Liver (tissue), 9 donors: ENCODE measurements around the gene HACD4. TPM values are rescaled to one million over a fixed set of nuclear protein-coding genes. Genes with fewer than 3 reads are reported as not detected.

Source experiments
- DNase-seq: peaks from one replicate; pipeline ENCODE4 v3.0.0-alpha.2; 2017; ENCODE audit warnings: low spot score
- H3K27ac ChIP-seq, 2 donors: one replicate each; pipeline ENCODE4 v1.7.0; 2013; ENCODE audit warnings: inconsistent platforms in 2 of 2, low read length in 2 of 2, control low read depth in 1 of 2, low read depth in 1 of 2, mild to moderate bottlenecking in 1 of 2
- H3K27me3 ChIP-seq, 4 donors: one replicate each; pipeline versions ENCODE4 v1.6.1 to v1.7.0; 2013; ENCODE audit warnings: low read length in 3 of 4, inconsistent platforms in 1 of 4, mild to moderate bottlenecking in 1 of 4, moderate library complexity in 1 of 4; ENCODE audit not compliant: control insufficient read depth in 4 of 4, insufficient read depth in 4 of 4
- H3K36me3 ChIP-seq, 4 donors: one replicate each; pipeline versions ENCODE4 v1.6.1 to v1.7.0; 2013; ENCODE audit warnings: low read length in 3 of 4, mild to moderate bottlenecking in 3 of 4, low read depth in 1 of 4, moderate library complexity in 1 of 4; ENCODE audit not compliant: control insufficient read depth in 4 of 4, insufficient read depth in 3 of 4
- H3K4me1 ChIP-seq, 4 donors: one replicate each; pipeline versions ENCODE4 v1.6.1 to v1.7.0; 2013; ENCODE audit warnings: low read length in 3 of 4, mild to moderate bottlenecking in 3 of 4, moderate library complexity in 1 of 4; ENCODE audit not compliant: control insufficient read depth in 4 of 4, insufficient read depth in 4 of 4
- H3K4me3 ChIP-seq, 3 donors: one replicate each; pipeline versions ENCODE4 v1.6.1 to v1.7.0; 2013; ENCODE audit warnings: low read length in 3 of 3, control low read depth in 1 of 3, low read depth in 1 of 3, mild to moderate bottlenecking in 1 of 3
- H3K9ac ChIP-seq, 2 donors: one replicate each; pipeline ENCODE4 v1.7.0; 2013; ENCODE audit warnings: low read length in 2 of 2, mild to moderate bottlenecking in 2 of 2, moderate library complexity in 2 of 2, control low read depth in 1 of 2, low read depth in 1 of 2
- H3K9me3 ChIP-seq, 4 donors: one replicate each; pipeline versions ENCODE4 v1.6.1 to v1.7.0; 2013; ENCODE audit warnings: low read length in 3 of 4; ENCODE audit not compliant: control insufficient read depth in 4 of 4
- ATF3 ChIP-seq: IDR thresholded peaks from 2 replicates; pipeline ENCODE4 v1.6.1; 2016; ENCODE audit warnings: antibody characterized with exemption
- CTCF ChIP-seq: fragments of 150-350 bp; IDR thresholded peaks from 2 replicates; pipeline ENCODE4 v1.5.1; 2017; ENCODE audit warnings: improper control_type of control experiment, low read depth, low read length; ENCODE audit not compliant: missing input control
- EGR1 ChIP-seq, 2 donors: IDR thresholded peaks; 2 replicates each; pipeline ENCODE4 v1.6.1; 2016 to 2018; ENCODE audit warnings: antibody characterized with exemption in 2 of 2, low read depth in 2 of 2
- FOXA1 ChIP-seq: IDR thresholded peaks from 2 replicates; pipeline ENCODE4 v1.6.1; 2016; ENCODE audit warnings: antibody characterized with exemption
- FOXA2 ChIP-seq: IDR thresholded peaks from 2 replicates; pipeline ENCODE4 v1.6.1; 2016; ENCODE audit warnings: antibody characterized with exemption
- GABPA ChIP-seq, 2 donors: IDR thresholded peaks in 1 of 2; conservative IDR thresholded peaks in 1 of 2; 2 replicates each; pipeline ENCODE4 v1.6.1; 2016; ENCODE audit warnings: antibody characterized with exemption in 2 of 2, mild to moderate bottlenecking in 1 of 2, moderate library complexity in 1 of 2
- HNF4A ChIP-seq, 2 donors: conservative IDR thresholded peaks; 2 replicates each; pipeline ENCODE4 v1.6.1; 2016; ENCODE audit warnings: antibody characterized with exemption in 2 of 2, mild to moderate bottlenecking in 2 of 2
- HNF4G ChIP-seq: IDR thresholded peaks from 2 replicates; pipeline ENCODE4 v1.6.1; 2016; ENCODE audit warnings: antibody characterized with exemption
- JUND ChIP-seq, 2 donors: IDR thresholded peaks; 2 replicates each; pipeline ENCODE4 v1.6.1; 2016; ENCODE audit warnings: antibody characterized with exemption in 2 of 2
- MAX ChIP-seq: IDR thresholded peaks from 2 replicates; pipeline ENCODE4 v1.6.1; 2016; ENCODE audit warnings: antibody characterized with exemption
- NR2F2 ChIP-seq: IDR thresholded peaks from 2 replicates; pipeline ENCODE4 v1.6.1; 2016; ENCODE audit warnings: antibody characterized with exemption
- RAD21 ChIP-seq, 2 donors: IDR thresholded peaks; 2 replicates each; pipeline ENCODE4 v1.6.1; 2016; ENCODE audit warnings: antibody characterized with exemption in 2 of 2, mild to moderate bottlenecking in 2 of 2
- REST ChIP-seq: IDR thresholded peaks from 2 replicates; pipeline ENCODE4 v1.6.1; 2016; ENCODE audit warnings: antibody characterized with exemption, mild to moderate bottlenecking
- RXRA ChIP-seq, 2 donors: IDR thresholded peaks; 2 replicates each; pipeline ENCODE4 v1.6.1; 2017 to 2018; ENCODE audit warnings: antibody characterized with exemption in 2 of 2, mild to moderate bottlenecking in 1 of 2
- SP1 ChIP-seq: IDR thresholded peaks from 2 replicates; pipeline ENCODE4 v1.6.1; 2018; ENCODE audit warnings: antibody characterized with exemption, mild to moderate bottlenecking
- TAF1 ChIP-seq: conservative IDR thresholded peaks from 2 replicates; pipeline ENCODE4 v1.6.1; 2016; ENCODE audit warnings: antibody characterized with exemption, mild to moderate bottlenecking
- YY1 ChIP-seq: IDR thresholded peaks from 2 replicates; pipeline ENCODE4 v1.6.1; 2016; ENCODE audit warnings: antibody characterized with exemption, mild to moderate bottlenecking
- ZBTB33 ChIP-seq: IDR thresholded peaks from 2 replicates; pipeline ENCODE4 v1.6.1; 2016; ENCODE audit warnings: antibody characterized with exemption
- WGBS: extraction: QIAGEN DNeasy Blood & Tissue Kit; methylation state at CpG from one replicate; pipeline ENCODE4 v1.1.7; 2013; 5-methylcytosine and 5-hydroxymethylcytosine counted together
- polyA plus RNA-seq, 2 donors: library from polyadenylated mRNA; stranded (reverse) in 1 of 2; unstranded in 1 of 2; fragments of 200-250 nt in 1 of 2; fragments of >200 nt in 1 of 2; fragmentation: Nextera tagmentation in 1 of 2; extraction: Ambion mirVana in 1 of 2; gene quantifications; one replicate each; pipeline versions ENCODE4 v1.2.1 to v1.2.3, GENCODE V29; 2013 to 2015
- total RNA-seq, 2 donors: library from RNA; depleted of rRNA; stranded (reverse); fragments of >200 nt; gene quantifications; one replicate each; pipeline ENCODE4 v1.2.3, GENCODE V29; 2014
- donor health status: healthy.
- donor health status: healthy.
- donor health status: healthy.
- donor health status: healthy.
- donor health status: healthy.

The HACD4 gene
- total and polyA plus RNA-seq, 4 donors, result 0.25 to 2.2 (median 0.49) TPM

- H3K27ac ChIP-seq, result no peak overlapping the region
- no peak overlapping the region for H3K9ac ChIP-seq
- no peak for TF ChIP-seq JUND (IDR thresholded peaks at IDR 0.05)
- no peak for TF ChIP-seq FOXA1
- TF ChIP-seq NR2F2, result no peak
- no peak for TF ChIP-seq MAX
- TF ChIP-seq ATF3, result no peak
- TF ChIP-seq HNF4A (conservative IDR thresholded peaks at IDR 0.05), result no peak
- TF ChIP-seq SP1, result no peak
- TF ChIP-seq GABPA (IDR thresholded peaks at IDR 0.05 in 1 of 2, conservative IDR thresholded peaks at IDR 0.05 in 1 of 2), result no peak
- no peak for TF ChIP-seq FOXA2
- TF ChIP-seq RXRA (IDR thresholded peaks at IDR 0.05), result no peak
- TF ChIP-seq YY1, result no peak
- no peak for TF ChIP-seq CTCF
- no peak for TF ChIP-seq TAF1
- TF ChIP-seq EGR1 (IDR thresholded peaks at IDR 0.05; ENCODE audit: low read depth in 2 of 2), result no peak
- TF ChIP-seq REST, result no peak
- H3K4me1 ChIP-seq, result no peaks in the 10 kb centered on the region
- H3K27me3 ChIP-seq, result no peaks in the 10 kb centered on the region
- peaks cover 0 to 4% (median 0%) of the 10 kb centered on the region in 4 donors for H3K36me3 ChIP-seq
- 62% methylated on average over 2 of the region's 2 CpGs for WGBS
- H3K4me3 ChIP-seq, result no peak overlapping the region
- H3K9me3 ChIP-seq, result no peaks in the 10 kb centered on the region
- no peak for DNase-seq
Observed at GRCh38 chr9:20981486-20981885, 50.0 kb downstream of the HACD4 start.

- TF ChIP-seq NR2F2, result no peak
- no peak for TF ChIP-seq FOXA1
- TF ChIP-seq REST, result no peak
- TF ChIP-seq HNF4G, result no peak
- TF ChIP-seq FOXA2, result no peak
- TF ChIP-seq MAX, result no peak
- no peak for TF ChIP-seq SP1
- no peak for TF ChIP-seq ZBTB33
- TF ChIP-seq ATF3, result no peak
- TF ChIP-seq HNF4A (conservative IDR thresholded peaks at IDR 0.05), result no peak
- TF ChIP-seq JUND (IDR thresholded peaks at IDR 0.05), result no peak
- TF ChIP-seq RAD21 (IDR thresholded peaks at IDR 0.05), result no peak
- TF ChIP-seq YY1, result no peak
- no peaks in the 10 kb centered on the region for H3K9me3 ChIP-seq
- H3K27me3 ChIP-seq, result no peaks in the 10 kb centered on the region
- no peaks in the 10 kb centered on the region for H3K4me1 ChIP-seq
- H3K36me3 ChIP-seq, result peaks cover 0 to 4% (median 0%) of the 10 kb centered on the region in 4 donors
- H3K4me3 ChIP-seq, result no peak overlapping the region
- H3K9ac ChIP-seq, result no peak overlapping the region
- H3K27ac ChIP-seq, result no peak overlapping the region
- DNase-seq, result no peak
- WGBS, result 79% methylated on average over 3 of the region's 3 CpGs
Observed at GRCh38 chr9:20980832-20981455, 50.5 kb downstream of the HACD4 start.
